Cardiac muscle cell (in vitro differentiated cells and primary cell): Measurements from ENCODE around the gene CALN1. TPM values are rescaled to one million over a fixed set of nuclear protein-coding genes. Genes with fewer than 3 reads are reported as not detected.
"Not testable (repeated sequence)": the region's sequence is repeated elsewhere in the genome, so short reads cannot be mapped to it uniquely, and the experiment has no call there.

Experiments used
- DNase-seq, 2 donors: peaks; one replicate each; pipeline versions ENCODE4 v3.0.0 to v3.0.0-alpha.2; 2010 to 2017; ENCODE audit warnings: low read depth in 1 of 2, low spot score in 1 of 2
- H3K27ac ChIP-seq: fragments of 200-600 bp; sonication (generic); 2 replicates; pipeline ENCODE4 v1.5.1; 2016
- H3K27me3 ChIP-seq: fragments of 200-600 bp; sonication (generic); 2 replicates; pipeline ENCODE4 v1.6.0; 2016; ENCODE audit warnings: control low read depth
- H3K36me3 ChIP-seq: fragments of 200-600 bp; sonication (generic); 2 replicates; pipeline ENCODE4 v1.5.1; 2016; ENCODE audit warnings: control low read depth
- H3K4me1 ChIP-seq: fragments of 200-600 bp; sonication (generic); 2 replicates; pipeline ENCODE4 v1.8.1; 2017; ENCODE audit warnings: low read depth, mild to moderate bottlenecking, mixed run types
- H3K4me3 ChIP-seq: fragments of 200-600 bp; sonication (generic); 2 replicates; pipeline ENCODE4 v1.5.1; 2016; ENCODE audit warnings: mild to moderate bottlenecking
- H3K9me3 ChIP-seq: fragments of 200-600 bp; sonication (generic); 2 replicates; pipeline ENCODE4 v1.5.1; 2017; ENCODE audit warnings: low read depth, mild to moderate bottlenecking, control low read depth
- polyA plus RNA-seq: library from polyadenylated mRNA; unstranded; fragments of >200 nt; fragmentation: Nextera tagmentation; extraction: Ambion mirVana; gene quantifications from 2 replicates; pipeline ENCODE4 v1.2.1, GENCODE V29; 2016
- total RNA-seq: library from RNA; depleted of rRNA; stranded (reverse); fragments of >200 nt; gene quantifications from 2 replicates; pipeline ENCODE4 v1.2.3, GENCODE V29; 2016
- TF ChIP-seq, protein P1 (sequence below): IDR thresholded peaks from 2 replicates; pipeline ENCODE4 v1.5.1; 2012; ENCODE audit warnings: low read depth, mild to moderate bottlenecking, low read length

CALN1 gene
- total and polyA plus RNA-seq, 2 experiments from 2014 or later: 0.03 to 0.18 TPM

DNA sequence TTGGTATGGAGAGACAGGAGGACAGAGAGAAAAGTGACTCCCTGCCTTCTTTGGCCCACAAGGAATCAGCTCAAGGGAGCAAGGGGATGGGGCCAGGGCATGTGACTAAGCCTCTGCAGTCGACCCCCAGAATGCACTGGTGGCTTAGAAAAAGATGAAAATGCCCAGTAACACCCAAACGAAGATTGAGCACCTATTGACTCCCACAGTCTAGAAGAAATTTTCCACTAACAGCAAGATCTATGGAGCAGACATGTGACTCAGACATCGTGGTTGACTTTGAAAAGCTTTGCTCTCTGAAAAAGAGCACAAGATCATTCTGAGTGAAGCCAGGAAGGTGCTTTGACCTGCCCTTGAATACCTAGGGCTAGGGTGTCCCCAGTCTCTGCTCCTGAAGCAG, 586.0 kb downstream of the CALN1 start:
- Histone ChIP-seq H3K4me1 (no peaks in the 10 kb centered on the region), H3K36me3 (no peaks in the 10 kb centered on the region), H3K9me3 (no peaks in the 10 kb centered on the region), H3K4me3 (no peak overlapping the region), H3K27ac (no peak overlapping the region), H3K27me3 (no peaks in the 10 kb centered on the region)
- TF ChIP-seq, protein P1, sequence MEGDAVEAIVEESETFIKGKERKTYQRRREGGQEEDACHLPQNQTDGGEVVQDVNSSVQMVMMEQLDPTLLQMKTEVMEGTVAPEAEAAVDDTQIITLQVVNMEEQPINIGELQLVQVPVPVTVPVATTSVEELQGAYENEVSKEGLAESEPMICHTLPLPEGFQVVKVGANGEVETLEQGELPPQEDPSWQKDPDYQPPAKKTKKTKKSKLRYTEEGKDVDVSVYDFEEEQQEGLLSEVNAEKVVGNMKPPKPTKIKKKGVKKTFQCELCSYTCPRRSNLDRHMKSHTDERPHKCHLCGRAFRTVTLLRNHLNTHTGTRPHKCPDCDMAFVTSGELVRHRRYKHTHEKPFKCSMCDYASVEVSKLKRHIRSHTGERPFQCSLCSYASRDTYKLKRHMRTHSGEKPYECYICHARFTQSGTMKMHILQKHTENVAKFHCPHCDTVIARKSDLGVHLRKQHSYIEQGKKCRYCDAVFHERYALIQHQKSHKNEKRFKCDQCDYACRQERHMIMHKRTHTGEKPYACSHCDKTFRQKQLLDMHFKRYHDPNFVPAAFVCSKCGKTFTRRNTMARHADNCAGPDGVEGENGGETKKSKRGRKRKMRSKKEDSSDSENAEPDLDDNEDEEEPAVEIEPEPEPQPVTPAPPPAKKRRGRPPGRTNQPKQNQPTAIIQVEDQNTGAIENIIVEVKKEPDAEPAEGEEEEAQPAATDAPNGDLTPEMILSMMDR: no peak
- no peak for DNase-seq

DNA sequence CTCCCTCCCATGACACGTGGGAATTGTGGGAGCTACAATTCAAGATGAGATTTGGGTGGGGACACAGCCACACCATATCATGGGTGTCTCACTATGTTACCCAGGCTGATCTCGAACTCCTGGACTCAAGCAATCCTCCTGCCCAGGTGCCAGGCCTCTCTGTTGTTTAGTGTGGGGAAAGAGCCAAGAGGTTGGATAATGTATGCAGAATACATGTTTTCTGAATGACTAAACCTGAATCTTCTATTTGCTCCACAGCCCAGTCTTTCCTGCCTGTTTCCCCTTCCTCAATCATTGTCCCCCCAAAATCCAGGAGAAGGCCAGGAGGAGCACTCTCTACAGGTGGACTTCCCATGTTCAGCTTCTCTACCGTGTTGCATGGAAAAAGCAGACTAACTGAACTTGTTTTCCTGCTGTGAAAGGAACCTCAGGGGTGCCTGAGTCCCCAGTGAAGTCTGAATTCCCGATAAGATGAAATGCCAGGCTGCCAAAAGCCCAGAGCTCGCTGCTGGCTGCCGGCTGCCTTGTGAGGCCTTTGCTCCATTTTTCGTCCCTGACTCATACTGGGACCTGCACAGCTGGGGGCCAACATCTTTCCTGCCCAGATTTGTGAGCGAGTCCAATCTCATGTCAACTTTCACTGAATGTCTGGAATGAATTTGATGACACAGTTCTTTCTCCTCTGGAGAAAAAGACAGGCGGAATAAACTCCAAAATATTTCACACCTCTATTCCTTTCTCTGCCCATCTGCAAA, 588.0 kb downstream of the CALN1 start:
- Histone ChIP-seq H3K4me3 (no peak overlapping the region), H3K9me3 (no peaks in the 10 kb centered on the region), H3K27ac (no peak overlapping the region), H3K36me3 (no peaks in the 10 kb centered on the region), H3K27me3 (no peaks in the 10 kb centered on the region), H3K4me1 (no peaks in the 10 kb centered on the region)
- DNase-seq: peak in 1 of 2 donors; percentile 23
- TF ChIP-seq, protein P1: no peak

DNA sequence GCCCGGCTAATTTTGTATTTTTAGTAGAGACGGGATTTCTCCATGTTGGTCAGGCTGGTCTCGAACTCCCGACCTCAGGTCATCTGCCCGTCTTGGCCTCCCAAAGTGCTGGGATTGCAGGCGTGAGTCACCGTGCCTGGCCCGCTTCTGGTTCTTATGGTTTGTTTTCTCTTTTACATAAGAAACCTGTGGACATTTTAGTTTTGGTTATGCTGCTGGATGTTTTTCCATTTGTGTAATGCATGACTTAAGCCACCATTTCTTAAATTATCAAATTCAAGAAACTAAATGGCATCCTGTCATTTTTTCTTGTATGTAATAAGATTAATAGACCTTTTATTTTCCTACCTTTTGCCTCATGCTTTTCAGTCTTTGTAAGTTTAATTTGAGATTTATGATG, 589.7 kb downstream of the CALN1 start:
- H3K27me3 ChIP-seq, H3K36me3 ChIP-seq, H3K4me3 ChIP-seq, H3K27ac ChIP-seq, DNase-seq, H3K9me3 ChIP-seq, H3K4me1 ChIP-seq: not testable (repeated sequence)

DNA sequence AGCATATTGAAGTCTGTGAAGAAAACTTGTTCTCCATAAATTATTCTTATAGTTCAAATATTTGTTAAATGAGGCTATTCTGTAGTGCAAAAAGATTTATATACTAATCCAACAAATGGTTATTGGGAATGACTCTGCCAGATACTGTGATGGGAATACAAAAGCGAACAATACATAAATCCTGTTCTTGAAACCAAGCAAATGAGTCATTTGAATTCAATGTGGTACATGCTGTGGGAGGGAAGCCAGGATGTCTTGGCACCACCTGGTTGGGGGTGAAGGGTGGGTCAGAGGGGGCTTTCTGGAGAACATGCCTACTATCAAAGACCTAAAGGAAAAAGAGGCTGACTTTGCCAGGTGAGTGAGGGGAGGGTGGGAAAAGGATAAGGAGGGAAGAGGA, 594.2 kb downstream of the CALN1 start:
- no peaks in the 10 kb centered on the region for H3K9me3 ChIP-seq
- no peak overlapping the region for H3K4me3 ChIP-seq
- no peaks in the 10 kb centered on the region for H3K36me3 ChIP-seq
- no peak for DNase-seq
- H3K4me1 ChIP-seq: no peaks in the 10 kb centered on the region
- no peaks in the 10 kb centered on the region for H3K27me3 ChIP-seq
- TF ChIP-seq, protein P1: no peak
- no peak overlapping the region for H3K27ac ChIP-seq

DNA sequence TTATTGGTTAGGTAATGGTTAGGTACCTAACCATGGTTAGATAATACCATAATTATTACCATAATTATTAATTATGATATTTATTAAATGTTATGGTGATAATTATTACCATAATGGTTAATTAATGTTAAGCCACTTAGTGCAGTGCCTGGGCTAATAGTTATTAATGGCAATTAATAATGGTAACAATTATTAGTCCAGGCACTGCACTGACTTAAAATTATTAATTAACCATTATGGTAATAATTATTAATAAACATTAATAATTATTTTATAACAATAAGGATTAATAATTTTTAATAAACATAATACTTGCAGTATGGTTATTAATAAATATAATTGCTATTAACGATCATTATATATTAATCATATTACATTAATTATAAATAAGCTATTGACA, 604.0 kb downstream of the CALN1 start:
- Histone ChIP-seq H3K27ac (no peak overlapping the region), H3K36me3 (no peaks in the 10 kb centered on the region), H3K27me3 (no peaks in the 10 kb centered on the region), H3K4me1 (no peaks in the 10 kb centered on the region), H3K4me3 (no peak overlapping the region), H3K9me3 (no peaks in the 10 kb centered on the region)
- no peak for DNase-seq
- TF ChIP-seq, protein P1: no peak

DNA sequence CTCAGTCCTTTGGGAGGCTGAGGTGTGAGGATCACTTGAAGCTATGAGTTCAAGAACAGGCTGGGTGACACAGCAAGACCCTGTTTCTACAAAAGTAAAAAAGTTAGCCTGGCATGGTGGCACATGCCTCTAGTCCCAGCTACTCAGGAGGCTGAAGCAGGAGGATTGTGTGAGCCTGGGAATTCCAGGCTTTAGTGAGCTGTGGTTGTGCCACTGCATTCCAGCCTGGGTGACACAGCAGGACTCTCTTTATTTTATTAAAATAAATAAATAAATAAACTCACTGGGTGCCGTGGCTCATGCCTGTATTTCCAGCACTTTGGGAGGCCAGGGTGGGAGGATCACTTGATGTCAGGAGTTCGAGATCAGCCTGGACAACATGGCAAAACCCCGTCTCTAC, 607.9 kb downstream of the CALN1 start:
- H3K9me3 ChIP-seq: no peaks in the 10 kb centered on the region
- H3K27me3 ChIP-seq: no peaks in the 10 kb centered on the region
- no peaks in the 10 kb centered on the region for H3K4me1 ChIP-seq
- no peak overlapping the region for H3K27ac ChIP-seq
- TF ChIP-seq, protein P1: no peak
- H3K36me3 ChIP-seq: no peaks in the 10 kb centered on the region
- H3K4me3 ChIP-seq: no peak overlapping the region
- DNase-seq: no peak
